HCT116 (cell line): ENCODE data around the gene GSG1L. TPM values are rescaled to one million over a fixed set of nuclear protein-coding genes. Genes with fewer than 3 reads are reported as not detected.

Experiments used
- ATAC-seq: fragments of 200-7000 bp; cut with Tn5 transposase; 2 replicates; pipeline ENCODE4 v1.9.1; 2020; ENCODE audit warnings: mild to moderate bottlenecking, moderate library complexity
- BruUV-seq: library from RNA; stranded (reverse); fragments of 400-500 nt; replicated peaks from 2 replicates; lab custom pipeline; 2021; lab: Mats Ljungman, UMichigan
- CTCF ChIA-PET: fragments of 300-600 bp; sonication (Branson Sonifier 250); formaldehyde crosslinking; loops from one replicate; lab custom pipeline; 2021; ENCODE audit warnings: antibody characterized with exemption; lab: Charles Lee
- POLR2A ChIA-PET: fragments of 300-600, 350-600 bp; sonication (Branson Sonifier 250); formaldehyde crosslinking; loops from one replicate; lab custom pipeline; 2021; ENCODE audit warnings: antibody characterized with exemption; lab: Charles Lee
- RAD21 ChIA-PET, 2 experiments: fragments of 300-600 bp; sonication (Branson Sonifier 250); formaldehyde crosslinking; loops; one replicate each; lab custom pipeline; 2023; ENCODE audit warnings: low total read pairs in 2 of 2; ENCODE audit not compliant: uncharacterized antibody in 2 of 2, unreplicated experiment in 2 of 2, low non-redundant PET in 1 of 2; lab: Charles Lee
- DNase-seq: peaks from one replicate; pipeline ENCODE4 v3.0.0-alpha.2; 2010; ENCODE audit warnings: low read depth, low spot score
- H2AFZ ChIP-seq: fragments of 200-600 bp; shearing (Covaris generic), sonication (generic); 2 replicates; pipeline ENCODE4 v1.6.1; 2017; ENCODE audit warnings: low read depth, mixed run types, mixed read lengths, antibody characterized with exemption, low read length; ENCODE audit not compliant: poor library complexity, severe bottlenecking
- H3K27ac ChIP-seq: 2 replicates; pipeline ENCODE4 v1.5.1; 2012; ENCODE audit warnings: low read depth, low read length
- H3K27me3 ChIP-seq: fragments of 200-600 bp; sonication (generic); 2 replicates; pipeline ENCODE4 v1.6.1; 2016; ENCODE audit warnings: mixed run types, low read length, mixed read lengths; ENCODE audit not compliant: insufficient read depth
- H3K36me3 ChIP-seq, 2 experiments: fragments of 200-500 bp in 1 of 2; fragments of 200-600 bp in 1 of 2; sonication (Bioruptor generic) in 1 of 2; sonication (generic) in 1 of 2; 2 replicates each; pipeline versions ENCODE4 v1.5.1 to v1.6.1; 2014 to 2016; ENCODE audit warnings: low read length in 2 of 2, inconsistent platforms in 1 of 2, mixed read lengths in 1 of 2, mixed run types in 1 of 2; ENCODE audit not compliant: insufficient read depth in 2 of 2, control insufficient read depth in 1 of 2
- H3K4me1 ChIP-seq, 2 experiments: fragments of 200-600 bp in 1 of 2; sonication (generic) in 1 of 2; 2 replicates each; pipeline versions ENCODE4 v1.5.1 to v1.6.1; 2012 to 2017; ENCODE audit warnings: low read length in 2 of 2, inconsistent platforms in 1 of 2, mild to moderate bottlenecking in 1 of 2, mixed read lengths in 1 of 2, mixed run types in 1 of 2, moderate library complexity in 1 of 2; ENCODE audit not compliant: insufficient read depth in 2 of 2, control insufficient read depth in 1 of 2
- H3K4me2 ChIP-seq: fragments of 200-600 bp; sonication (generic); 2 replicates; pipeline ENCODE4 v1.6.1; 2017; ENCODE audit warnings: mixed run types, low read length, mixed read lengths
- H3K4me3 ChIP-seq, 2 experiments: fragments of 200-600 bp in 1 of 2; sonication (generic) in 1 of 2; replicated peaks in 1 of 2; 2 replicates each; pipeline ENCODE4 v1.5.1; 2011 to 2016; ENCODE audit warnings: low read length in 2 of 2, control low read depth in 1 of 2, low read depth in 1 of 2, mild to moderate bottlenecking in 1 of 2, mixed read lengths in 1 of 2, mixed run types in 1 of 2
- H3K79me2 ChIP-seq: fragments of 200-600 bp; sonication (generic); 2 replicates; pipeline ENCODE4 v1.6.1; 2017; ENCODE audit warnings: mild to moderate bottlenecking, mixed run types, low read length, moderate library complexity, mixed read lengths; ENCODE audit not compliant: insufficient read depth
- H3K9ac ChIP-seq: fragments of 200-600 bp; sonication (generic); 2 replicates; pipeline ENCODE4 v1.6.1; 2016; ENCODE audit warnings: low read length, mixed read lengths
- H3K9me2 ChIP-seq: fragments of 200-600 bp; sonication (generic), shearing (Covaris generic); 2 replicates; pipeline ENCODE4 v1.6.1; 2017; ENCODE audit warnings: mixed run types, mild to moderate bottlenecking, moderate library complexity; ENCODE audit not compliant: insufficient read depth
- H3K9me3 ChIP-seq, 2 experiments: fragments of 200-500 bp in 1 of 2; fragments of 200-600 bp in 1 of 2; sonication (Bioruptor generic) in 1 of 2; sonication (generic) in 1 of 2; 2 replicates each; pipeline ENCODE4 v1.6.1; 2014 to 2017; ENCODE audit warnings: low read length in 2 of 2, mixed read lengths in 2 of 2, inconsistent platforms in 1 of 2, low read depth in 1 of 2, mild to moderate bottlenecking in 1 of 2, mixed run types in 1 of 2, moderate library complexity in 1 of 2; ENCODE audit not compliant: control insufficient read depth in 1 of 2, insufficient read depth in 1 of 2
- H4K20me1 ChIP-seq: fragments of 200-600 bp; sonication (generic), shearing (Covaris generic); 2 replicates; pipeline ENCODE4 v1.6.1; 2017; ENCODE audit warnings: mixed run types, mild to moderate bottlenecking, moderate library complexity; ENCODE audit not compliant: insufficient read depth
- ATF3 ChIP-seq: IDR thresholded peaks from 2 replicates; pipeline ENCODE4 v1.6.1; 2012
- CEBPB ChIP-seq: IDR thresholded peaks from 2 replicates; pipeline ENCODE4 v1.6.1; 2012; ENCODE audit warnings: low read depth
- CTCF ChIP-seq, 3 experiments: fragments of 200-600 bp in 1 of 3; sonication (generic) in 1 of 3; IDR thresholded peaks in 2 of 3; conservative IDR thresholded peaks in 1 of 3; 2 replicates each; pipeline ENCODE4 v1.5.1; 2012 to 2017; ENCODE audit warnings: low read depth in 2 of 3, low read length in 2 of 3, antibody characterized with exemption in 1 of 3, borderline replicate concordance in 1 of 3, control low read depth in 1 of 3, mild to moderate bottlenecking in 1 of 3, mixed read lengths in 1 of 3, mixed run types in 1 of 3, moderate library complexity in 1 of 3; ENCODE audit not compliant: insufficient read depth in 1 of 3
- EGR1 ChIP-seq: IDR thresholded peaks from 2 replicates; pipeline ENCODE4 v1.6.1; 2012; ENCODE audit warnings: low read depth
- ELF1 ChIP-seq: IDR thresholded peaks from 2 replicates; pipeline ENCODE4 v1.6.1; 2012; ENCODE audit warnings: low read depth, borderline replicate concordance
- EZH2 ChIP-seq: fragments of 200-600 bp; sonication (generic); IDR thresholded peaks from 2 replicates; pipeline ENCODE4 v1.6.1; 2017; ENCODE audit warnings: antibody characterized with exemption, mixed run types
- EZH2phosphoT487 ChIP-seq: fragments of 200-600 bp; IDR thresholded peaks from 2 replicates; pipeline ENCODE4 v1.6.1; 2018; ENCODE audit warnings: antibody characterized with exemption, borderline replicate concordance
- JUND ChIP-seq: IDR thresholded peaks from 2 replicates; pipeline ENCODE4 v1.6.1; 2012
- MAX ChIP-seq: IDR thresholded peaks from 2 replicates; pipeline ENCODE4 v1.6.1; 2012
- POLR2A ChIP-seq: IDR thresholded peaks from 2 replicates; pipeline ENCODE4 v1.7.0; 2011; ENCODE audit warnings: borderline replicate concordance; ENCODE audit not compliant: insufficient read depth, insufficient read length; ENCODE audit errors: extremely low read depth
- SIN3A ChIP-seq: IDR thresholded peaks from 2 replicates; pipeline ENCODE4 v1.6.1; 2012; ENCODE audit warnings: low read depth
- TCF7L2 ChIP-seq: IDR thresholded peaks from 2 replicates; pipeline ENCODE4 v1.7.0; 2011; ENCODE audit warnings: borderline replicate concordance, inconsistent platforms; ENCODE audit not compliant: insufficient read depth, insufficient read length; ENCODE audit errors: extremely low read depth
- YY1 ChIP-seq: IDR thresholded peaks from 2 replicates; pipeline ENCODE4 v1.6.1; 2011; ENCODE audit warnings: low read length, low read depth, moderate library complexity, mild to moderate bottlenecking; ENCODE audit not compliant: insufficient replicate concordance; ENCODE audit errors: extremely low read depth
- ZNF274 ChIP-seq: fragments of 200-500 bp; sonication (Bioruptor generic); IDR thresholded peaks from 2 replicates; pipeline ENCODE4 v1.6.1; 2014; ENCODE audit warnings: mild to moderate bottlenecking, low read depth, low read length, inconsistent platforms
- intact Hi-C: fragments of 100-400 bp; cut with micrococcal nuclease; formaldehyde crosslinking; loops from 2 replicates; pipeline ENCODE4 v1.10.0; 2022
- total RNA-seq: library from RNA; stranded (reverse); gene quantifications from one replicate; pipeline ENCODE4 v1.2.1, GENCODE V29; 2021; ENCODE audit not compliant: unreplicated experiment

GSG1L gene
- total RNA-seq, 1 experiment from 2014 or later = not detected

GRCh38 chr16:27923751-27924150 lies 139.8 kb downstream of the GSG1L start:
- Histone ChIP-seq H4K20me1 (no peaks in the 10 kb centered on the region), H3K9me2 (no peaks in the 10 kb centered on the region), H2AFZ (no peak overlapping the region), H3K4me1 (peaks cover 3 to 10% of the 10 kb centered on the region in 2 experiments; a peak in 1 of 4 replicates), H3K27me3 (peaks cover 40% of the 10 kb centered on the region), H3K9ac (no peak overlapping the region), H3K9me3 (no peaks in the 10 kb centered on the region), H3K79me2 (no peaks in the 10 kb centered on the region), H3K4me2 (no peak overlapping the region), H3K27ac (no peak overlapping the region), H3K4me3 (no peak overlapping the region), H3K36me3 (no peaks in the 10 kb centered on the region)
- DNase-seq (no peak), ATAC-seq (no peak)
- RAD21 ChIA-PET = no interaction called here
- TF ChIP-seq ATF3 (no peak), YY1 (no peak), JUND (no peak), EGR1 (no peak), POLR2A (no peak), CTCF (IDR thresholded peaks at IDR 0.05 in 2 of 3, conservative IDR thresholded peaks at IDR 0.05 in 1 of 3; ENCODE audit: borderline replicate concordance in 1 of 3, insufficient read depth in 1 of 3, low read depth in 2 of 3, low read length in 2 of 3) (no peak), MAX (no peak), CEBPB (no peak), ELF1 (no peak), TCF7L2 (no peak), EZH2 (no peak), ZNF274 (no peak), SIN3A (no peak), EZH2phosphoT487 (no peak)
- intact Hi-C loops = no loop called here
- no TSS peak for BruUV-seq
- CTCF ChIA-PET = no interaction called here
- POLR2A ChIA-PET = no interaction called here
